ENCODE data around the gene RIOK2.

Gene RIOK2

DNA sequence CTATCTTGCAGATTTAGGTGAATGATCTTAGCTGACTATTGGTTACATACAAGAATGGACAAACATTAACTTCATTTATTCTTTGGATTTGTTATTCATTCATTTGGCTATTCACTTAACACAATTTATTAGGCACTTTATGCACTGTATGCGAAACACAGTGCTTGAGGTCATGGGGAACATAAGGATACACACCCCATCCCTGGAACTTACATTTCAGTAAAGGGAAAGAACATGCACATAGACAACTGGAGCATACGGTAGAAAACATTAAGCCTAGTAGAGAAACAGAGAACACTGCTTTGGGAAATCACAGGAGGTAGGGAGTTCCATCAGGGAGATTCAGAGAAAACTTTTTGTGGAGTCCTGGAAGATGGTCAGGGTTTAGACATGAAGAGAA lies 62.9 kb downstream of the RIOK2 start:
- DNase-seq, result no peak

DNA sequence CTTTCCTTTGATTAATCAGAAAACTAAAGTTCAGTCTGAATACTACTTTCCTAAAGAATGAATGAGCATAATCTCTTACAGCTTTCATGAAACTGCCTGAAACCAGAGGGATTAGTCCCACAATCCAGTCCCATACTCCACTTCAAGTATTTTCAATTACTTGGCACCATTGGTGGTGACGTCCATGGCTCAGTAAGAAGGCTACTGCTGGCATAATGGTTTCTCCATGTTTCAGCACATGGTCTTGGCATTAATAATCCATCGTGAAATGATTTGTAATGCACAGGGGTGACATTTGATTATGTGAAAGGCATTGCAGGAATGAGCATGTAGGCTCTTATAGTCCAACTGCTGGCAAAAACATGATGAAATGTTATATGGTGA lies 64.0 kb downstream of the RIOK2 start:
- no peak for DNase-seq

DNA sequence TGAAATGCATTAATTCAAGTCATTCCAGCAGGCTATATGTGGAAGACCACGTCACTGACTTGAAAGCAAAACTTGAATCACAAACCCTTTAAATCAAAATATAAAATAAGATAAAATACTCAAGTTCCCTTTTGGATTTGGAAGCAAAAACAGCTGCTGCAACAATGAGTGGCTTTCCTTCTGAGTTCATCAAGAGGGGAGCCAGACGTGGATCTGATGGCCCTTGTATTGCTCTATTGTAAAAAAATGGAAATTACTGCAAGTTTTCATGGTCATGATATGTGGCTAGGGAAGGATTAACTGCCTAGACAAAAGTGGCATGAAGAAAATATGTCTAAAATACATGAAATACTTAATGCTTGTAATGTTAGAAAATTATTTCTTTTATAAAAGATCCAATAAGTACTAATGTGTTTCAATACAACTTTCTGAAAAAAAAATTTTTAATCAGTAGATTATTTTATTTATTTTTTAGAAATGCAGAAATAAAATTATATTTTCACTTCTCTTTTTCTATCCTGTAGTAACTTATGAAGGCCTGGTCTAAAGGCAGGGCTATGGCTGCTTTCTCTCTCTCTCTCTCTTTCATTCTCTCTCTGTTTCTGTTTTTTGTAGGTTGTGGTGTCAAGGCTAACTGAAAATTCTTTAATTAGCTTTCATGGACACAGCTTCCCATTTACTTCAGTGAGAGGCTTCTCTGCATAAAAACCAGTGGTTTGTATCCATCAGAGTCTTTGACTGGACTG lies 64.6 kb downstream of the RIOK2 start:
- no peak for DNase-seq

GRCh38 chr5:97115932-97116331 lies 67.1 kb downstream of the RIOK2 start:
- no peak for DNase-seq

DNA sequence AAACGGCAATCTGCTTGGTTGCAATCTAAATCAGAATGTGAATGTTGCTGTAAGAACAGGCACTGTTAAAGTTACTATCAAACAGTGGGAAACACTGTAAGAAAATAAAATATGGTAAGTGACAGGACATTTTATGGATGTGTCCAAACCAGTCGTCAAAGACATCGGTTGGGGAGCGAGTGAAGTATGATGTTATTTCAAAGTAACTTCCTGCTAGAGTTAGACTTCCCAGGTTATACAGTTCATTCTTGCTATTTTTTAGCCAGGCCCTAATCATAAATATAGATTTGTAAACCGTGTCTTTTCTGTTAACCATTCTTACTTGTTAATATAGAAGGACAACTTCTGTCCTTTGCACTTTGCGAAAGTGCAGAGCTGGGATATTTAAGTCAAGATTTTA lies 70.8 kb downstream of the RIOK2 start:
- no peak for DNase-seq

GRCh38 chr5:97111616-97112015 lies 71.4 kb downstream of the RIOK2 start:
- DNase-seq, result no peak

DNA sequence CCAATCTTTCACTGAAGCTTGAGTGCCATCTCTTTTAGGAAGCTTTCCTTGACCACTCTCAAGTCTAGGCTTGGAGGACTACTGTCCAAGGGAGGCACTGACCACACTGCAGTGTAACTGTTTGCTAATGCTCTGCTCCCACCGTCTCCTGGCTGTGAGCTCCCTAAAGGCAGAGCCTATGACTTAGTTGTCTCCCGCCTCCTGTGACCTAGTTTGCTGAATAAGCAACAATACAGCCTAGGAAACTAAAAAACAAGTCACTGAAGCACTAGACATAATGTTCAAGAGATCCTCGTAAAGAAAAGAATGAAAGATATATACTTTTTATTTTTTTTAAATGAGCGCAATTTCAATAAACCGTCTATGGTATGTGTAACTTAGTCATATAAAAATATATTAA lies 72.0 kb downstream of the RIOK2 start:
- no peak for DNase-seq

Measured in NK-92 treated with Interleukin-12 subunit alpha and Interleukin-12 subunit beta, amount 100 ng/mL, for 24 hours (cell line).